HG02642 (cell line): Measurements from ENCODE around the gene RHOXF1.
"Not testable (repeated sequence)": the region's sequence is repeated elsewhere in the genome, so short reads cannot be mapped to it uniquely, and the experiment has no call there.

Source experiments
- ATAC-seq: cut with Tn5 transposase; IDR thresholded peaks from one replicate; pipeline ENCODE4 v1.9.1; 2021; ENCODE audit warnings: mild to moderate bottlenecking; ENCODE audit not compliant: unreplicated experiment, poor library complexity

The RHOXF1 gene

GRCh38 chrX:120115438-120115963 lies at the start of gene RHOXF1:
RHOXF1 (minus strand) TSS chrX:120115913; CDS start chrX:120115862, 51 bp downstream.
- ATAC-seq: no peak

GRCh38 chrX:120159086-120159485 lies 43.4 kb upstream of the RHOXF1 start:
- ATAC-seq: not testable (repeated sequence)

- not testable (repeated sequence) for ATAC-seq
Measured at GRCh38 chrX:120158313-120158712, 42.6 kb upstream of the RHOXF1 start, which contains the start of gene RHOXF2. RHOXF2 (plus strand) TSS chrX:120158613; CDS start chrX:120158751, 138 bp downstream.

GRCh38 chrX:120150109-120150744 lies 34.5 kb upstream of the RHOXF1 start:
- not testable (repeated sequence) for ATAC-seq

- no peak for ATAC-seq
Measured at GRCh38 chrX:120147537-120147936, 31.8 kb upstream of the RHOXF1 start.

GRCh38 chrX:120146323-120146722 lies 30.6 kb upstream of the RHOXF1 start:
- ATAC-seq: not testable (repeated sequence)

GRCh38 chrX:120145295-120145925 lies 29.7 kb upstream of the RHOXF1 start:
- no peak for ATAC-seq

GRCh38 chrX:120144178-120144844 lies 28.6 kb upstream of the RHOXF1 start:
- no peak for ATAC-seq

GRCh38 chrX:120140293-120140981 lies 24.7 kb upstream of the RHOXF1 start:
- no peak for ATAC-seq

- no peak for ATAC-seq
Measured at GRCh38 chrX:120137439-120137838, 21.7 kb upstream of the RHOXF1 start.

- ATAC-seq: no peak
Measured at GRCh38 chrX:120136840-120137239, 21.1 kb upstream of the RHOXF1 start.

- ATAC-seq: no peak
Measured at GRCh38 chrX:120136128-120136527, 20.4 kb upstream of the RHOXF1 start.

- not testable (repeated sequence) for ATAC-seq
Measured at GRCh38 chrX:120128306-120128846, 12.7 kb upstream of the RHOXF1 start.

- ATAC-seq: no peak
Measured at GRCh38 chrX:120125444-120125843, 9.7 kb upstream of the RHOXF1 start.

GRCh38 chrX:120120223-120120622 lies 4.5 kb upstream of the RHOXF1 start:
- ATAC-seq: no peak

GRCh38 chrX:120111611-120112010 lies 4.1 kb downstream of the RHOXF1 start:
- ATAC-seq: no peak

GRCh38 chrX:120109378-120109777 lies 6.3 kb downstream of the RHOXF1 start:
- no peak for ATAC-seq

- ATAC-seq: not testable (repeated sequence)
Measured at GRCh38 chrX:120104707-120105106, 11.0 kb downstream of the RHOXF1 start.

- not testable (repeated sequence) for ATAC-seq
Measured at GRCh38 chrX:120101057-120101456, 14.7 kb downstream of the RHOXF1 start.

- no peak for ATAC-seq
Measured at GRCh38 chrX:120090208-120090607, 25.5 kb downstream of the RHOXF1 start.
